Activated T-helper 17 cell treated with anti-CD3 and anti-CD28 coated beads, Interleukin-2, amount 50 U/mL, for 72 hours (primary cell): ENCODE data around the gene FRAT2. TPM values are rescaled to one million over a fixed set of nuclear protein-coding genes. Genes with fewer than 3 reads are reported as not detected.
A peak's percentile ranks its signal among the peaks of the same experiment; 100 is the strongest.
"Not testable (repeated sequence)": the region's sequence is repeated elsewhere in the genome, so short reads cannot be mapped to it uniquely, and the experiment has no call there.

ENCODE experiments used
- ATAC-seq: fragments of 150-1000 bp; cut with Tn5 transposase; replicated peaks from 2 replicates; pipeline ENCODE4 v1.10.0; 2021; ENCODE audit warnings: mild to moderate bottlenecking, moderate library complexity
- H3K27ac Mint-ChIP-seq: one replicate; pipeline ENCODE4 v1.8.0; 2022; ENCODE audit warnings: mixed read lengths
- H3K27me3 Mint-ChIP-seq: one replicate; pipeline ENCODE4 v1.8.0; 2022; ENCODE audit warnings: mixed read lengths
- H3K36me3 Mint-ChIP-seq: one replicate; pipeline ENCODE4 v1.8.0; 2022; ENCODE audit warnings: low read depth, mild to moderate bottlenecking, mixed read lengths
- H3K4me1 Mint-ChIP-seq: one replicate; pipeline ENCODE4 v1.8.0; 2022; ENCODE audit warnings: mixed read lengths
- H3K4me3 Mint-ChIP-seq: one replicate; pipeline ENCODE4 v1.8.0; 2022; ENCODE audit warnings: mild to moderate bottlenecking, mixed read lengths
- H3K9me3 Mint-ChIP-seq: one replicate; pipeline ENCODE4 v1.8.0; 2022; ENCODE audit warnings: mixed read lengths
- total RNA-seq, 2 donors: library from RNA; stranded (reverse); gene quantifications; one replicate each; pipeline ENCODE4 v1.2.3, GENCODE V29; 2022

Gene FRAT2
- total RNA-seq, 2 donors from 2014 or later: 4.7 to 9.7 TPM

DNA sequence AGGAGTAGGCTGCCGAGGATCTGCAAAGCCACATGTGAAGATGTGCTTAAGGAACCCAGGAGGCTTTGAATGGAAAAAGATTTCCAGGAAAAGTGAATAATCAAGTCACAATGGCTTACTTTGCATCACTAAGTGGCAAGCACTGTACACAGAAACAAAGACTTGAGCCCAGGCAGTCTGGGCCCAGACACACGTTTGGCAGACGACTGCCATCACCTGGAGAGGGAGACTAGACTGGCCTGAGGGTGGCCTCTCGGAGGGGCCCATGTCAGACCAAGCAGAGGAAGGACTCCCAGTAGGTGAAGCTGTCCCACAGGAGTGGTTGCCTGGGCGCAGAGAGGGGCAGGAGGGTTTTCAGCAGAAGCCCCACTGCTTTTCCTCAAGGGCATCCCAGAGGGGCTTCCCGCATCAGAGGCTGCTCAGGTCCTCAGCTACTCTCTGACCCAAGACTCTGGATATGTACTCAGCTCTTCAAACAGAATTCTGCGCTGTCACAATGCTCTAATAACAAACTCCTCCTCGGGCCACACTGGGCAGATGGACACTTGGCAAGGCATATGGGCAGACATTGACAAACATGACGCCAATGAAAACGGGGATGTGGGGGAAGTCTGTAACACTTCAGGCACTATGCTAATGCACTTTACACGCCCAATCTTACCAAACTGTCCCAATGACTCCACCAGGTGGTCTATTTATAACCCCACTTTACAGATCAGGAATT lies 27.9 kb upstream of the FRAT2 start:
- Mint-ChIP-seq H3K27ac (no peak overlapping the region), H3K27me3 (no peaks in the 10 kb centered on the region), H3K9me3 (no peaks in the 10 kb centered on the region), H3K4me1 (no peaks in the 10 kb centered on the region), H3K4me3 (no peak overlapping the region), H3K36me3 (peaks cover 83% of the 10 kb centered on the region)
- no peak for ATAC-seq

- Mint-ChIP-seq H3K4me3 (no peak overlapping the region), H3K9me3 (no peaks in the 10 kb centered on the region), H3K36me3 (peaks cover 82% of the 10 kb centered on the region), H3K4me1 (no peaks in the 10 kb centered on the region), H3K27me3 (no peaks in the 10 kb centered on the region), H3K27ac (no peak overlapping the region)
- ATAC-seq: no peak
Measured at GRCh38 chr10:97361537-97361901, 27.0 kb upstream of the FRAT2 start.

DNA sequence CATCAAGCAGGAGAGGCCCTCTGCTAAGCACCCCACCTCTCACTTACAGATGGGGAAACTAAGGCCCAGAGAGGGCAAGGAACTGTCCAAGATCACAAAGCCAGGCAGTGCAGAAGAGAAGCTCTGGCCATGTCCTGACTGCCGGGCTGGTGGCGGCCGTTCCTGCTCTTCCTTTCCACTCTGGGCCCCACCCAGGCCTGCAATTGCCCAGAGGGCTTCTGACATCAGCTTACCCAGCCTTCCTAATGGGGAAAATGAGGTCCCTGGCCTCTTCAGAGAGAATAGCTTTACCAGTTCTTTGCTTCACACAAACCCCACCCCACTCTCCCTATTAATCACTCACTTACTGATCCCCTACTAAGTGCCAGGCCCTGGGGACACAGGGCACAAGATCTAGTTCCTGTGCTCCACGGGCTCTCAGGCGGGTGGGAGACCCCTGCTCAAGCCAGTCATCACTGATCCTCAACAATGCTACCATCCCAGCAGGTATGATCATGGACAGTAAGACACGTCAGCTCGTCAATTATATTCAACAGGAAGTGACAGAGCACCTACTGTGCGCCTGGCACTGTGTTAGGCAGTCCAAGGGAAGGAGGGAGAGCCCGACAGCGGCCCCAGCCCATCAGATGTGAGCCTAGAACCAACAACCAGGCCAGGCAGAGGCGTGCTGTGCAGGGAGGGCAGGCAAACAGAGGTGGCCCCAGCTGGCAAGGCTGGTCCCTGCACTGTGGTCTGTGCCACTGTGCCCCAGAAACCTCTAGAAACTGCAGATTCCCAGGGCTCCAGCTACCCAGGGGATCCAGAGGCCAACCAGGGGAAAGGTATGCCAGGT lies 26.4 kb upstream of the FRAT2 start:
- Mint-ChIP-seq H3K4me3 (no peak overlapping the region), H3K27me3 (no peaks in the 10 kb centered on the region), H3K27ac (no peak overlapping the region), H3K9me3 (no peaks in the 10 kb centered on the region), H3K36me3 (peaks cover 82% of the 10 kb centered on the region), H3K4me1 (peaks cover under 1% of the 10 kb centered on the region)
- no peak for ATAC-seq

DNA sequence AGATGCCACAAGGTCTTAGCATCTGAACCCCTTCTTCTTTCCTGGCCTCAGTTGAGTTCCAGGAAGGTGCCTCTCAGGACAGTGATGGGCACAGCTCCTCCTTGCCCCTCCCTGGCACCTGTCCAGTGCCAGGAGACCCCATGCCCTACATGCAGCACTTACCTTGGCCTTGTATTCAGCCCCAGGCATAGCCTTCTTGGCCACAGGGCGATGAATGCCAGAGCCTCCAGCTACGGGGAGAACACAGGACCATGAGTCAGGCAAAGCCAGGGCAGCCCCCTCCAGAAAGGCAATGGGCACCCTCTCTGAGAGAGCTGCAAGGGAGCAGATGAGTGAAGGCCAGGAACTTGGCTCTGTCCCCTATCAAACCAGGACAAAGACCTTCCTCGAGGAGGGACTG lies 24.3 kb upstream of the FRAT2 start:
- ATAC-seq: no peak
- Mint-ChIP-seq H3K4me1 (peaks cover 5% of the 10 kb centered on the region), H3K36me3 (peaks cover 79% of the 10 kb centered on the region), H3K27me3 (no peaks in the 10 kb centered on the region), H3K9me3 (no peaks in the 10 kb centered on the region), H3K4me3 (no peak overlapping the region), H3K27ac (no peak overlapping the region)

DNA sequence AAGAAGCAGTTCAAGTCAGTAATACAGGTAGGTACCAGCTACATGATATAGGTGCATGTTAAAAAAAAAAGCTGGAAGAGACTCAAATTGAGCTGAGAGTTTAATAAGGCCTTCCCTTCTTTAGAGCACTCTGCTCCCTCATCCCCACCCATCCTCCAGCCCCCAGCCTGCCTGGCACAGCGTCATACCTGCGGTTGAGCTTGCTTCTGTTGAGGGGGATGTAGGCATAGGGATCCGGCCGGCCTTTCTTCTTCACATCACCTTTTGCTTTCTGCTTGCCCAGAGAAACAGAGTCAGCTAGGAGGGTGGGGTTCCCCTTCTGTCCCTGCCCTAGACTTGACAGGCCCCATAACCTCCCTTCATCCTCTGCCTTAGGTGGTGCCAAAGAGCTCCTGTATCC lies 23.8 kb upstream of the FRAT2 start:
- Mint-ChIP-seq H3K27ac (no peak overlapping the region), H3K36me3 (peaks cover 80% of the 10 kb centered on the region), H3K27me3 (no peaks in the 10 kb centered on the region), H3K4me3 (no peak overlapping the region), H3K4me1 (peaks cover 5% of the 10 kb centered on the region), H3K9me3 (no peaks in the 10 kb centered on the region)
- no peak for ATAC-seq

DNA sequence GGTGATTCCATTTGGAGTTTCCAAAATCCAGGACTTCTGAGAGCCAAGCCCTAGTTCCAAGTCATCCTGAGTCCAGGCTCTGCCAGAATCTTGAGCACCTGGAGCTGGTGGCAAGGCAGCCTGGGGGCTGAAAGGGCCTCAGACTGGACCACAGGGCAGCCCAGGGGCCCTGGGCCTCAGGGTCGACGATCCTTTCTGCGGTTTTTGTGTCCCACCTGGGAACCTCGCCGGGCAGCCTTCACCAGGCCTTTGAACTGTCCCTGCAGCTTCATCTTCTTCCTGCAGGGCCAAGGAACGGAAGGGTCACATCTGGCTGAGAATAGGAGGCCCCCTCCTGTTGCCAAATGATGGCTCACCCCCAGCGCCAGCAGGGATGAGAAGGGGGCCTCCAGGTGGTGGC lies 22.4 kb upstream of the FRAT2 start:
- no peak overlapping the region for H3K4me3 Mint-ChIP-seq
- ATAC-seq: no peak
- H3K4me1 Mint-ChIP-seq: peaks cover 5% of the 10 kb centered on the region
- H3K36me3 Mint-ChIP-seq: peaks cover 82% of the 10 kb centered on the region
- no peaks in the 10 kb centered on the region for H3K9me3 Mint-ChIP-seq
- H3K27ac Mint-ChIP-seq: no peak overlapping the region
- no peaks in the 10 kb centered on the region for H3K27me3 Mint-ChIP-seq

DNA sequence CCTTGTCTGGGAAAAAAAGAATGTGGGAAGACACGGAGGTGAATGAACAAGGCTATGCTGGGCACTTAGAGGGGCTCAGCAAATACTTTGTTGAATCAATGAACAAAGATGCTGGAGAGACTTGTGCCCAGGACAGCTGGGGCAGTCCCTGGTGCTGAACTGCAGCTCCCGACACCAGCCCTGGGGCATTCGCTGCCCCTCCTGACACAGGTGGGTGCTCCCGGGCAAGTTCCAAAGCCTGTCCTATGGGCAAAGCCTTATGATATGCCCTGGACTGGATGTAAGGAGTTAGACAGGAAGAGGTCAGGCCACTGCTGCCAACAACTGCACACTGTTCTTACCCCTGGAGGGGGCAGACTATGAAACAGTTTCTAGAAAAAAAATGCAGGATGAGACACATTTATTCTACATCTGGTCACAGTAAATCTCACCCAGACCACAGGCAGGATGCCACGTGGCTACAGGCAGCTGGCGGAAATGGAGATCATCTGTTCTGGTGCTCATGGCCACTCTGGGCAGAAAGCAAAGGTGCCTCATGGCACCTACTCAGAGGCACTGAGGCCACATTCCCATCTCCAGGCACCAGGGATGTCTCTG lies 21.9 kb upstream of the FRAT2 start:
- no peak overlapping the region for H3K4me3 Mint-ChIP-seq
- peak overlapping the region; percentile 11 for H3K27ac Mint-ChIP-seq
- H3K36me3 Mint-ChIP-seq: peaks cover 84% of the 10 kb centered on the region
- ATAC-seq: no peak
- peaks cover 5% of the 10 kb centered on the region for H3K4me1 Mint-ChIP-seq
- H3K27me3 Mint-ChIP-seq: no peaks in the 10 kb centered on the region
- no peaks in the 10 kb centered on the region for H3K9me3 Mint-ChIP-seq

DNA sequence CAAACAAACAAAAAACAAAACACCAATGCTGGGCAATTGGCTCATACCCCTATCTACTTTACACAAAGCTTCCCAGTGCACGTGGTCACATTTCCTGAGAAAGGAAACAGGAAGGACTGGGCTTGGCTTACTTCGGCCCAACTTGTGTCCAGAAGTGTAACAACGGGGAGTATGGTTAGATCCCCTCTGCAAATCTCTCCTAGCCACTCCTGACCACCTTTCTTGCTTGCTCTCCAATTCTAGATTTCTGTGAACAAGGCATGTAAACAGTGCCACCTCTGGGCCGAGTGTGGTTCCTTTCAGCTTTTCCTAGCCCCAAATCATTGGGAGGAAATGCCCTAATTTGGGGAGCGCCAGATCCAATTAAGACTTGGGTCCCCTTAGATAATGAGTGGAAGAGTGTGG lies 21.0 kb upstream of the FRAT2 start:
- Mint-ChIP-seq H3K9me3 (no peaks in the 10 kb centered on the region), H3K4me1 (peaks cover 5% of the 10 kb centered on the region), H3K4me3 (no peak overlapping the region), H3K27ac (peak overlapping the region; percentile 11), H3K36me3 (peaks cover 77% of the 10 kb centered on the region), H3K27me3 (no peaks in the 10 kb centered on the region)
- ATAC-seq: no peak

DNA sequence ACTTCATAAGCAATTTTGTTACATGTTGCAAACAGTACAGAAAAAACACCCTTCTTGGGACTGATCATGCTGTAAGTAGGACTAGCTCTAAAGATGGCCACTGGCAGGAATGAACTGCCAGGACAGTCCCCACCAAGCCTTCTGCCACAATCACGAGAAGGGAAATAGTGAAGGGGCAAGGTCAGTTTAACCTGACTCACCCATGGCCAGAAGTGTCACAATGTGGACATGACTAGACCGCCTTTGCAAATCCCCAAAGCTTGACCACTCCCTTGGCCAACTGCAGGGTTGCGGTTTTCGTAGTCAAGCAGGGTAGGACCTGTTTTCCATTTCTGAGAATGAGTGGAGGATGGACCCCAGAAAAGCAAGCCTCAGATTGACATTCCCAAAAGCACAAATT lies 19.4 kb upstream of the FRAT2 start:
- no peak for ATAC-seq
- H3K27me3 Mint-ChIP-seq: no peaks in the 10 kb centered on the region
- H3K9me3 Mint-ChIP-seq: no peaks in the 10 kb centered on the region
- H3K4me3 Mint-ChIP-seq: no peak overlapping the region
- peaks cover 76% of the 10 kb centered on the region for H3K36me3 Mint-ChIP-seq
- H3K27ac Mint-ChIP-seq: no peak overlapping the region
- peaks cover 5% of the 10 kb centered on the region for H3K4me1 Mint-ChIP-seq

DNA sequence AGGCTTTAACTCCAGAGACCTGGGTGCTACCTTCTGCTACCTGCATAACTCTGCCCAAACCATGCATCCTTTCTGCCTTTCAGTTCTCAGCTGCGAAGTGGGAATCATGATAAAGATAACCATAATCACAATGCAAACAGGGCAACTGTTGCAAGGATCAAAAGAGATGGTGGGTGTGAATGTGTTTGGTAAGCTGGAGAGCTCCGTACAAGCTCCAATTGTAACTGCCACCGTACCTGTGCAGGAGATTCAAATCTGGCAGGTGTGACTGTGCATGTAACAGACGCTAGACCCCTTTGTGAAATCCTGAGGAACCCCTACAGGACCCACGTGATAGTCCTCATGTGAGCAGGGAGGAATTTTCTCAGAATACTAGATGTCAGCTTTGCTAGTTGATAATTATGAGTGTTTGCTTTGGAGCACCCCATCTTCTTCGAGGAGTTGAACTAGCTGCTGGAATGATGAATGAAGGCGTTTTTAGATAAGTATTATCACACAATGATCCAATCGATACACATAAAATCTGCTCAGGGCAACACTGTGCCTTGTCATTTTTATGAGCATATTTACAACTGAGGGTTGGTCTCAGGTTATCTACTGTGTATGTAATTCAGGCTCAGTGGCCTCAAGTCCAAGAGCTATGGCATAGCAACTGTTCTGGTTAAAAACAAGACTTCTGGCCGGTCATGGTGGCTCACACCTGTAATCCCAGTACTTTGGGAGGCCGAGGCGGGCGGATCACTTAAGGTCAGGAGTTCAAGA lies 15.4 kb upstream of the FRAT2 start:
- peaks cover 37% of the 10 kb centered on the region for H3K36me3 Mint-ChIP-seq
- H3K4me3 Mint-ChIP-seq: no peak overlapping the region
- H3K9me3 Mint-ChIP-seq: no peaks in the 10 kb centered on the region
- ATAC-seq: no peak
- H3K27ac Mint-ChIP-seq: no peak overlapping the region
- H3K4me1 Mint-ChIP-seq: no peaks in the 10 kb centered on the region
- H3K27me3 Mint-ChIP-seq: no peaks in the 10 kb centered on the region

DNA sequence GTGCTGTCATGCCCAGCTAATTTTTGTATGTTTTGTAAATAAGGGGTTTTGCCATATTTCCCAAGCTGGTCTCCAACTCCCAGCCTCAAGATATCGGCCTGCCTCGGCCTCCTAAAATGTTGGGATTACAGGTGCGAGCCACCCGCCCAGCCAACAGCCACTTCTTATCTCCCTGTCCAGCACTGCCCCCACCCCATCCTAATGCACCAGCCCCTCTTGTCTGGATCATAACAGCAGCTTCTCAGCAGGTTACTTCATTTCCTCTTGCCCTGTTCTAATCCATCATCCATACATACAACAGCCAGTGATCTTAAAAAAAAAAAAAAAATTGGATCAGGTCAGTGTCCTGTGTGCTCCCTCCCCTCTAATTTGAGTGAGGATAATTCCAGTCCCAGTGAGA lies 12.8 kb upstream of the FRAT2 start:
- no peak for ATAC-seq
- H3K27me3 Mint-ChIP-seq: no peaks in the 10 kb centered on the region
- H3K27ac Mint-ChIP-seq: no peak overlapping the region
- no peaks in the 10 kb centered on the region for H3K9me3 Mint-ChIP-seq
- no peaks in the 10 kb centered on the region for H3K4me1 Mint-ChIP-seq
- H3K36me3 Mint-ChIP-seq: peaks cover 20% of the 10 kb centered on the region
- H3K4me3 Mint-ChIP-seq: no peak overlapping the region

GRCh38 chr10:97343664-97344063 lies 9.1 kb upstream of the FRAT2 start:
- not testable (repeated sequence) for H3K27me3 Mint-ChIP-seq, H3K4me3 Mint-ChIP-seq, H3K36me3 Mint-ChIP-seq, ATAC-seq, H3K27ac Mint-ChIP-seq, H3K9me3 Mint-ChIP-seq, H3K4me1 Mint-ChIP-seq

- H3K9me3 Mint-ChIP-seq: no peaks in the 10 kb centered on the region
- no peaks in the 10 kb centered on the region for H3K27me3 Mint-ChIP-seq
- H3K36me3 Mint-ChIP-seq: no peaks in the 10 kb centered on the region
- no peaks in the 10 kb centered on the region for H3K4me1 Mint-ChIP-seq
- ATAC-seq: no peak
- H3K4me3 Mint-ChIP-seq: no peak overlapping the region
- H3K27ac Mint-ChIP-seq: no peak overlapping the region
Measured at GRCh38 chr10:97341416-97341815, 6.9 kb upstream of the FRAT2 start.

- Mint-ChIP-seq H3K4me3 (no peak overlapping the region), H3K27ac (no peak overlapping the region), H3K27me3 (no peaks in the 10 kb centered on the region), H3K36me3 (peaks cover 6% of the 10 kb centered on the region), H3K9me3 (no peaks in the 10 kb centered on the region), H3K4me1 (peaks cover 6% of the 10 kb centered on the region)
- ATAC-seq: no peak
Measured at GRCh38 chr10:97338041-97338440, 3.5 kb upstream of the FRAT2 start.
